NCI-H1930 (cell line): ENCODE data around the gene POLR2J.

Experiments
- DNase-seq, 2 experiments: peaks; one replicate each; lab custom pipeline; 2025; lab: John Stamatoyannopoulos, UW

The POLR2J gene

DNA sequence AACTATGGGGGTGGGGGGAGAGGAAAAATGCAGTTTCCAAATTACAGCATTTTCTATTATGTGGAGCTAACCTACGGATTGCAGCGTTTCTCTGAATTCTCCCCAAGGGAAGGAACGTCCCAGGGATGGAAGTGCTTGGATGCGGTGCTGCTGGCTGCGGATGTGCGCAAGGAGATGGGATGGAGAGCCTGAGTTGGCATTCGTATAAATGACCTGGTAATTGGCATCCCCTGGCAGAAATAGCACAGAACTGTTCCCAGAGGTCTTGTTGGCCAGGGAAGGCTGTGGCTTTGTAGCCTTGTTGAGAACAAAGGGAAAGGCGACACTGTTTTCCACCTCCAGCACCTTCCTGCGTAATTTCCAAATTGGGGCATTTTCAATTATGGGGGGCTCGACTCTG is 42.6 kb downstream of the POLR2J start:
- no peak for DNase-seq

GRCh38 chr7:102434039-102434486 is 44.7 kb downstream of the POLR2J start:
- DNase-seq: no peak

DNA sequence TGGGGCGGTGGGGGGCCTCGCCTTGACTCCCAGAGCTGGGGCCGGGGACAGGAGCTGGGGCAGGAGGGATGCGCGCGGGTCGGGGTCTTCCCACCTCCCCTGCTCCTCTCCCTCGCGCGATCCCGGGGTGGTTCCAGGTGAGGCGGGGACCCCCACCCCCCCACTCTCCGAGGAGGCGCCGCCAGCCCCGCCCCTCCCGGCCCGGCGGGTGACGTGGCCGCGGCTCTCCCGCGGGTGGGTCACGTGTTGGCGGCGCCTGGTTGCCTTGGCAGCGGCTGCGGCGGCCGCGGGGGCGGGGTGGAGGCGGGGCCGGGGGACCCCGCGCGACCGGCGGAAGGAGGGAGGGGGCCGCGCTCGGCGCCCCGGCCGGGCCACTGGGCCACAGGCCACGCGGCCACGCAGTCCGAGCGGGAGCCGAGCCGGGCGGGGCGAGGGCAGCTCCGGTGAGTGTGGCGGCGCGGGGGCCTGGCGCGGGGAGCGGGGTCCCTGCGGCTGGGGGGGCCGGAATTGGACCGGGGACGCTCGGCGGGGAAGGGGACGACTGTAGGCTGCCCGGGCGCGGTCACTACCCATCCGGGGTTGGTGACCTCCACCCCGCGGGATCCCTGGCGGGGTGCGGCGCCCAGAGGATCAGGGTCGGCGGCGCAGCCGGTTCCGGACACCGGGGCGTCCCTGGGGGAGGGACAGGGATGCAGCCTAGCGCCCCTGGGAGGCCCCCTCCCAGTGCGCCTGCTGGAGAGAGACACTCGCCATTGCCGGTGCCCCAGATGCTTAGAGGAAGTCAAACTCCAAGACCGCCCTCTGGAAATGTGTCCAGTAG is 45.3 kb downstream of the POLR2J start, which contains the start of gene ORAI2:
ORAI2 (plus strand) TSS at position 357 of the 820 bp plus-strand sequence. CDS start 5,382 bp downstream, outside the sequence.
- DNase-seq: peak; percentile 76 to 77

- no peak for DNase-seq
Observed at GRCh38 chr7:102432442-102433218, 46.1 kb downstream of the POLR2J start.

DNA sequence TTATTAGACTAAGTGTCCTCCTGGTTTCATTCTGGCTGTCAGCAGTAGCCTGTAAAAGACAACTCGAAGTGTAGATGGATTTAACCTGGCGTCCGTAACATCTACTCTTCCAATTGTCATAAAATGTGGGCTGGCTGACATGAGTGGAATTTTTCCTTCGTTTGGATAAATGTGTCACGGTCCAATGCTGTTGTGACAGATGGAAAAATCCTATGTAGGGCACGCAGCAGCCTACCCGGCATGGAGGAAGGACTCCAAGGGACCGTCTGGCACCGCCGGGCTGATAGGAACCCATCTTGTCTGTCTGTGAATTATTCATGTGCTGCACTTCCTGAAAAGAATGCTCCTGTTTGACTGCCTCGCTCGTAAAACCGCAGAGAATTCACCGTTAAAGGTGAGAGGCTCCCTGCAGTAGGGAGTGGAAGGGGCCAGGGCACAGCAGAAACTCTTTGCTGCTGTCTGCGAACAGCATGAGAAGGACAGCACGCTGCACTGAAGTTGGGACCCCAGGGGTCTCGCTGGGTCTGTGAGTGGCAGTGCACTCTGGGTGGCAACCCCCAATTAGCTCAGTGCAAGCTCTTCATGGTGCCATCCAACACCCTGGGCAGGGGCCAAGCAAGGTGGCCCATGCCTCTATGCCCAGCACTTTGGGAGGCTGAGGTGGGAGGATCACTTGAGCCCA is 47.0 kb downstream of the POLR2J start:
- DNase-seq: no peak

DNA sequence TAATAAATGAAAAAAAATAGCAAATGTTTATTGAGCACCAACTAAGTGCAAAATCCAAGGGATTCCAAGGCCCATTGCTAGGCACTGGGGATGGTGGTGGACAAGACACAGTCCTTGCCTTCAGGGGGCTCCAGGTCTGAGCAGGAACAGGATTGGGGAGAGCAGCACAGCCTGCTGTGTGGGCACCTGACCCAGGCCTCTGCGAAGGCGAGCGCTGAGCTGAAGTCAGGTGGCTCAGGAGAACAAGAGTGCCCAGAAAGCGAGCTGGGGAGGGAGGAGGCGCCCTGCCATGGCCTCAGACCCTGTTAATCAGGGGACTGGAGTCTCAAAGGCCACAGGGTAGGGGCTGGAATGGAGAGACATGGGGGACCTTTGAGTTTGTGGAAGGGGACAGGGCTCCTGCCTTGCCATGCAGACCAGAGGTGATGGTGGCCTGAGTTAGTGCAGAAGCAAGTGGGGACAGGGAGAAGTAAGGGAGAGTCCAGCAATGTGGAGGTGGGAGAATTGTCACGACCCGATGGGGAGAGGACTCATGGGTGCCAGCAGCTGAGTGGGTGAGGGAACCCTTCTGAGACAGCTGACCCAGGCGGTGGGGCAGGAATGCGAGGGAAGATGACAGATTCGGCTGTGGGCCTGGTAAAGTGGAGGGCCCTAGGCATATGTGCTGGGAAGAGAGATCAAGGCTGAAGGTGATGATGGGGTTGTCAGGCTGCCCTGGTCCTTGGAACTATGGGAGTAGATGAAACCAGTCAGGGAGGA is 49.4 kb downstream of the POLR2J start:
- no peak for DNase-seq

DNA sequence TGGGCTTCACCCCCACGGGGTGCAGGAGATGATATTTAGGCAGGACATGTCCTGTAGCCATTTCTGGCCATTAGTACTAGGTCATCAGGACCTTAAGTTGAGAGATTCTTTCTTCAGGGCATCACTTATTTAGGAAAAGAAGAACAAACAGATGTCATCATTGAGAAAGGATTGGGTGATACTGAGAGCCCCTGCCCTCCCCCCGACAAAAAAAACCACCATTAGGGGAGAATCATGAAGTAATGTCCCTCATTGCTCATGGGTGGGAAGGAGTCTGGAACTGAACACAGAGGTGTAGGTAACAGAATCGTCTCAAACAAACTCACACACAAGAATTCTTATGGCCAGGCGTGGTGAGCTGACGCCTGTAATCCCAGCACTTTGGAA is 51.7 kb downstream of the POLR2J start:
- no peak for DNase-seq

DNA sequence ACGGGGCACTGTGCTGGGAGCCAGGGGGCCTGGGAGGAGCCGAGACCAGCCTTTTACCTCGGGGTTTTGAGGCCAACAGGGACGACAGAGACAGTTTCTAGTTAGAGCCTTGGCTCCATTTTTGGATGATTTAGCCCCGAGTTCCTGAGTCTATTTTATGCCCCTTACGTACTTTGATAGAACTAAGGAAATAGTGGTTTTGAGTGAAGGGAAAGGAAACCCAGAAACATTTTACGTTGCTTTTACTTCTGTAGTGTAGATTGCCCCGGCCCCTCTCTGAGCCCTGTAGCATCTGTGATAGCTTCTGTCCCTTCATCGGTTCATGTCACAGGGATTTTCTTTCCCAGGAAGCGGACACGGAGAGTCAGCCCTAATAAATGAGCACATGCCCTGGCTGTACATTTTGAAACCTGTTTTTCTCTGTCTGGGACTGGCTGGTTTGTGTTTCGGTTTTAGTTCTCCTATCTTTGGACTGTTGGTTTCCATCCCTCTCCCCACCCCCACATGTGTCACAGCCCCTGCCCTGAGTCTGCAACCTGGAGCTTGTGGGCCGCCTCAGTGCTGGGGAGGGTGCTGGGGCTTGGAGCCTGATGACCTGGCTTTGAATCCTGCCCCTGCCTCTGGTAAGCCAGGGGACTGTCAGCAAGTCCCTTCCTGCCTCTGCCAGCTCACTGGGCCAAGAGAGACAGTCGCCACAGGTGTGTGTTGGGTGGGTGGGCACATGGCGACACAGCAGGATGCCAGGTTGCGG is 52.3 kb downstream of the POLR2J start:
- DNase-seq: no peak

GRCh38 chr7:102425639-102426267 is 53.0 kb downstream of the POLR2J start:
- no peak for DNase-seq

DNA sequence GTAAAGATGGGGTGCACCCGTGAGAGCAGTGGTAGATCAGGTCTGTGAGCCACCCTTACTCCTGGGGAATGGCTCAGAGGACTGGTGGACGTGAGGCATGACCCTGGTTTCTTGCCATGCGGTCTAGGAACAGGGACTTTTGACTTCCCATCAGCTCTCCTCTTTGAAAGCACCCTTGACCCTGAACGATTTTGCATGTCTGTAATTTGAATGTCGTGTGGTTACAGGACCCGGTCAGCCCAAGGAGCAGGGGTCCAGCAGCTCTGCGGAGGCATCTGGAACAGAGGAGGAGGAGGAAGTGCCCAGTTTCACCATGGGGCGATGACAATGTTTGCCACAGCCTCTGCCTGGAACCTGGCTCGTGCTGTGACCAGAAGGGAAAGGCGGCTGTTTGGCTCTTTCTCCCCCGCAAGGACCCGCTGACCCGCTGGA is 53.9 kb downstream of the POLR2J start:
- DNase-seq: no peak

DNA sequence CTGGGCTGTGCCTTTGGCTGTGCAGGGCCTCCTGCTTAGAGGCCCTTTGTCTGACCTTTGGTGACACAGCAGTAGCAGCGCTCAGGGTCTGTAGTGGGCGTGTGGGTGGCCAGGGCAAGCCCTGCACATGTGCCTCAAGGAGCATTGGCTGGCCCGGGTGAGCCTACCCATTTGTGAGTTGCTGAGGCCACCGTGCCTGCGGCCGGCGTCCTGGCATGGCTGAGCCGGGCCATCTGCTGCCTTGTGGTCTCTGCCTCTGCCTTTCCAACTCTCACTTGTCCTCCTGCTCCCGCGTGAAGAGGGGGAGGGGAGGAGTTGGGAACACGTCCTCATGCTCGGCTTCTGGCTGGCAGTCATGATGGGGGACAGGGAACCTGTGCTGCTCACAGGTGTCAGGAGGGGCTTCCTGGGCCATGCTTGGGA is 54.6 kb downstream of the POLR2J start:
- DNase-seq: no peak
